ENCODE results near the gene RAET1E.
"Not testable (repeated sequence)": the region's sequence is repeated elsewhere in the genome, so short reads cannot be mapped to it uniquely, and the experiment has no call there.

Gene RAET1E

GRCh38 chr6:149855040-149855654, 42.8 kb downstream of the RAET1E start:
- no peaks in the 10 kb centered on the region for H3K9me3 ChIP-seq (ENCODE audit: severe bottlenecking)
- H3K4me3 ChIP-seq (ENCODE audit: low read depth, low read length), result no peak overlapping the region
- no peak for DNase-seq
- H3K36me3 ChIP-seq, result no peaks in the 10 kb centered on the region; the same call in 1 of the 2 replicates
- TF ChIP-seq CTCF (IDR thresholded peaks at IDR 0.05; ENCODE audit: low read depth, low read length), result no peak
- no peak overlapping the region for H3K27ac ChIP-seq
- H3K27me3 ChIP-seq (ENCODE audit: insufficient read depth, low read depth, severe bottlenecking), result no peaks in the 10 kb centered on the region

- Histone ChIP-seq H3K27me3 (ENCODE audit: insufficient read depth, low read depth, severe bottlenecking) (no peaks in the 10 kb centered on the region), H3K4me3 (ENCODE audit: low read depth, low read length) (no peak overlapping the region), H3K27ac (no peak overlapping the region), H3K36me3 (no peaks in the 10 kb centered on the region; the same call in 1 of the 2 replicates), H3K9me3 (ENCODE audit: severe bottlenecking) (no peaks in the 10 kb centered on the region)
- TF ChIP-seq CTCF (IDR thresholded peaks at IDR 0.05; ENCODE audit: low read depth, low read length), result no peak
- DNase-seq, result no peak
Observed at GRCh38 chr6:149854532-149854931, 43.4 kb downstream of the RAET1E start.

GRCh38 chr6:149854017-149854416, 43.9 kb downstream of the RAET1E start:
- H3K36me3 ChIP-seq; H3K9me3 ChIP-seq (ENCODE audit: severe bottlenecking); H3K27ac ChIP-seq: not testable (repeated sequence)

GRCh38 chr6:149852881-149853280, 45.0 kb downstream of the RAET1E start:
- TF ChIP-seq CTCF (IDR thresholded peaks at IDR 0.05; ENCODE audit: low read depth, low read length), result no peak
- Histone ChIP-seq H3K4me3 (ENCODE audit: low read depth, low read length) (no peak overlapping the region), H3K27ac (no peak overlapping the region), H3K36me3 (no peaks in the 10 kb centered on the region; the same call in 1 of the 2 replicates), H3K9me3 (ENCODE audit: severe bottlenecking) (no peaks in the 10 kb centered on the region), H3K27me3 (ENCODE audit: insufficient read depth, low read depth, severe bottlenecking) (no peaks in the 10 kb centered on the region)
- no peak for DNase-seq

More at GRCh38 chr6:149854017-149854416, 43.9 kb downstream of the RAET1E start:
- H3K27me3 ChIP-seq (ENCODE audit: insufficient read depth, low read depth, severe bottlenecking); H3K4me3 ChIP-seq (ENCODE audit: low read depth, low read length); DNase-seq: not testable (repeated sequence)

- Histone ChIP-seq H3K9me3 (ENCODE audit: severe bottlenecking) (no peaks in the 10 kb centered on the region), H3K27ac (no peak overlapping the region), H3K27me3 (ENCODE audit: insufficient read depth, low read depth, severe bottlenecking) (no peaks in the 10 kb centered on the region), H3K4me3 (ENCODE audit: low read depth, low read length) (no peak overlapping the region), H3K36me3 (no peaks in the 10 kb centered on the region; the same call in 1 of the 2 replicates)
- no peak for TF ChIP-seq CTCF (IDR thresholded peaks at IDR 0.05; ENCODE audit: low read depth, low read length)
- peak; percentile 28 for DNase-seq
Observed at GRCh38 chr6:149852180-149852579, 45.7 kb downstream of the RAET1E start.

GRCh38 chr6:149851461-149852110, 46.3 kb downstream of the RAET1E start:
- Histone ChIP-seq H3K4me3 (ENCODE audit: low read depth, low read length) (no peak overlapping the region), H3K9me3 (ENCODE audit: severe bottlenecking) (no peaks in the 10 kb centered on the region), H3K36me3 (no peaks in the 10 kb centered on the region; the same call in 1 of the 2 replicates), H3K27me3 (ENCODE audit: insufficient read depth, low read depth, severe bottlenecking) (no peaks in the 10 kb centered on the region), H3K27ac (no peak overlapping the region)
- TF ChIP-seq CTCF (IDR thresholded peaks at IDR 0.05; ENCODE audit: low read depth, low read length), result no peak
- DNase-seq, result no peak

- not testable (repeated sequence) for H3K27me3 ChIP-seq (ENCODE audit: insufficient read depth, low read depth, severe bottlenecking); DNase-seq; H3K9me3 ChIP-seq (ENCODE audit: severe bottlenecking); H3K27ac ChIP-seq; H3K36me3 ChIP-seq; H3K4me3 ChIP-seq (ENCODE audit: low read depth, low read length)
Observed at GRCh38 chr6:149848343-149848742, 49.6 kb downstream of the RAET1E start.

Measured in WERI-Rb-1 (cell line).